Neuronal stem cell (in vitro differentiated cells): ENCODE data around the gene GRAMD4.

ENCODE experiments used
- DNase-seq: peaks from one replicate; pipeline ENCODE4 v3.0.0-alpha.2; 2013; ENCODE audit warnings: low spot score
- H2AFZ ChIP-seq: one replicate; pipeline ENCODE4 v1.6.1; 2013; ENCODE audit warnings: mild to moderate bottlenecking, low read length, inconsistent platforms
- H2AK5ac ChIP-seq: 2 replicates; pipeline ENCODE4 v1.6.1; 2013; ENCODE audit warnings: low read depth, mild to moderate bottlenecking, inconsistent platforms, low read length, moderate library complexity, mixed read lengths
- H2BK120ac ChIP-seq: 2 replicates; pipeline ENCODE4 v1.6.1; 2013; ENCODE audit warnings: low read depth, mild to moderate bottlenecking, inconsistent platforms, low read length, moderate library complexity, mixed read lengths
- H2BK12ac ChIP-seq: one replicate; pipeline ENCODE4 v1.6.1; 2013; ENCODE audit warnings: low read length, inconsistent platforms
- H2BK15ac ChIP-seq: 2 replicates; pipeline ENCODE4 v1.6.1; 2013; ENCODE audit warnings: mild to moderate bottlenecking, low read length, inconsistent platforms, mixed read lengths
- H2BK5ac ChIP-seq: one replicate; pipeline ENCODE4 v1.6.1; 2013; ENCODE audit warnings: inconsistent platforms, mild to moderate bottlenecking, low read length, moderate library complexity
- H3K14ac ChIP-seq: one replicate; pipeline ENCODE4 v1.6.1; 2013; ENCODE audit warnings: low read length, inconsistent platforms
- H3K18ac ChIP-seq: 2 replicates; pipeline ENCODE4 v1.6.1; 2013; ENCODE audit warnings: low read length, inconsistent platforms
- H3K23ac ChIP-seq: 2 replicates; pipeline ENCODE4 v1.6.1; 2013; ENCODE audit warnings: low read depth, mild to moderate bottlenecking, mixed read lengths, low read length, inconsistent platforms; ENCODE audit not compliant: poor library complexity
- H3K27ac ChIP-seq: replicated peaks from 3 replicates; pipeline ENCODE4 v1.5.1; 2013; ENCODE audit warnings: low read length, inconsistent platforms
- H3K27me3 ChIP-seq, 3 experiments: 2 replicates each; pipeline ENCODE4 v1.6.1; 2013; ENCODE audit warnings: low read length in 3 of 3, mild to moderate bottlenecking in 2 of 3, inconsistent platforms in 1 of 3, low read depth in 1 of 3, mixed read lengths in 1 of 3, moderate library complexity in 1 of 3; ENCODE audit not compliant: control insufficient read depth in 3 of 3, insufficient read depth in 3 of 3
- H3K36me3 ChIP-seq, 2 donors: replicated peaks in 1 of 2; 2 replicates each; pipeline ENCODE4 v1.6.1; 2013; ENCODE audit warnings: low read length in 2 of 2; ENCODE audit not compliant: control insufficient read depth in 2 of 2, insufficient read depth in 2 of 2
- H3K4ac ChIP-seq: 2 replicates; pipeline ENCODE4 v1.6.1; 2013; ENCODE audit warnings: inconsistent platforms, mild to moderate bottlenecking, low read length, moderate library complexity
- H3K4me1 ChIP-seq, 2 donors: 1 replicate in 1 of 2; 2 replicates in 1 of 2; pipeline ENCODE4 v1.6.1; 2013; ENCODE audit warnings: low read length in 2 of 2, low read depth in 1 of 2; ENCODE audit not compliant: control insufficient read depth in 2 of 2, insufficient read depth in 1 of 2
- H3K4me2 ChIP-seq: one replicate; pipeline ENCODE4 v1.6.1; 2013; ENCODE audit warnings: mild to moderate bottlenecking, low read length, inconsistent platforms; ENCODE audit not compliant: insufficient read depth, poor library complexity, severe bottlenecking
- H3K4me3 ChIP-seq, 2 donors: 2 replicates each; pipeline ENCODE4 v1.5.1; 2013; ENCODE audit warnings: low read length in 2 of 2, mild to moderate bottlenecking in 2 of 2, inconsistent platforms in 1 of 2, moderate library complexity in 1 of 2
- H3K79me1 ChIP-seq: one replicate; pipeline ENCODE4 v1.6.1; 2013; ENCODE audit warnings: low read depth, mild to moderate bottlenecking, inconsistent platforms, low read length, moderate library complexity
- H3K9ac ChIP-seq: one replicate; pipeline ENCODE4 v1.6.1; 2013; ENCODE audit warnings: mild to moderate bottlenecking, low read depth, low read length, inconsistent platforms; ENCODE audit not compliant: poor library complexity
- H3K9me3 ChIP-seq, 2 donors: replicated peaks in 1 of 2; 2 replicates each; pipeline versions ENCODE3 to v1.6.1; 2013; ENCODE audit warnings: low read length in 2 of 2, mild to moderate bottlenecking in 2 of 2, inconsistent platforms in 1 of 2, low read depth in 1 of 2, mixed read lengths in 1 of 2, moderate library complexity in 1 of 2; ENCODE audit not compliant: control insufficient read depth in 2 of 2, insufficient read depth in 1 of 2
- H4K8ac ChIP-seq: one replicate; pipeline ENCODE4 v1.6.1; 2013; ENCODE audit warnings: low read depth, mild to moderate bottlenecking, inconsistent platforms, low read length, moderate library complexity
- H4K91ac ChIP-seq: one replicate; pipeline ENCODE4 v1.6.1; 2013; ENCODE audit warnings: low read length, low read depth, mild to moderate bottlenecking, inconsistent platforms; ENCODE audit not compliant: poor library complexity
- WGBS, 2 donors: extraction: QIAGEN DNeasy Blood & Tissue Kit; methylation state at CpG; one replicate each; pipeline ENCODE4 v1.1.7; 2013; ENCODE audit warnings: missing lambda C conversion rate in 2 of 2, mixed read lengths in 1 of 2; ENCODE audit not compliant: insufficient read length in 2 of 2, insufficient replicate concordance in 1 of 2; ENCODE audit errors: extremely low coverage in 2 of 2; 5-methylcytosine and 5-hydroxymethylcytosine counted together

Gene GRAMD4

GRCh38 chr22:46617207-46617985 is 2.8 kb upstream of the GRAMD4 start:
- Histone ChIP-seq H3K4ac (no peak overlapping the region), H3K4me2 (no peak overlapping the region), H3K9me3 (no peaks in the 10 kb centered on the region), H3K79me1 (peaks cover 13% of the 10 kb centered on the region), H2BK120ac (no peak overlapping the region), H4K91ac (peak overlapping the region; percentile 65), H2AK5ac (peak overlapping the region; percentile 88), H3K23ac (no peak overlapping the region), H4K8ac (no peak overlapping the region), H3K27ac (no peak overlapping the region), H3K27me3 (no peaks in the 10 kb centered on the region), H3K18ac (peak overlapping the region; percentile 65), H3K36me3 (no peaks in the 10 kb centered on the region), H3K14ac (peak overlapping the region; percentile 82), H2BK12ac (no peak overlapping the region), H2BK5ac (no peak overlapping the region), H2AFZ (no peak overlapping the region), H2BK15ac (no peak overlapping the region), H3K4me1 (peaks cover 21 to 30% of the 10 kb centered on the region in 2 donors), H3K4me3 (peak overlapping the region in 1 of 2 donors; percentile 37), H3K9ac (no peak overlapping the region)
- no CpG with 5 or more reads among the region's 18 CpGs for WGBS, 2 donors
- DNase-seq: no peak

GRCh38 chr22:46617986-46618647 is 2.1 kb upstream of the GRAMD4 start:
- Histone ChIP-seq H4K8ac (no peak overlapping the region), H2BK12ac (peak overlapping the region; percentile 66), H3K4me1 (peaks cover 17 to 23% of the 10 kb centered on the region in 2 donors), H3K36me3 (no peaks in the 10 kb centered on the region), H2BK120ac (no peak overlapping the region), H3K27ac (no peak overlapping the region), H2BK15ac (peak overlapping the region; percentile 54), H2AK5ac (peak overlapping the region; percentile 88), H3K9ac (peak overlapping the region; percentile 67), H3K27me3 (no peaks in the 10 kb centered on the region), H2BK5ac (no peak overlapping the region), H3K14ac (peak overlapping the region; percentile 10), H4K91ac (peak overlapping the region; percentile 65), H2AFZ (no peak overlapping the region), H3K79me1 (peaks cover 10% of the 10 kb centered on the region), H3K4me3 (no peak overlapping the region), H3K18ac (peak overlapping the region; percentile 67), H3K9me3 (no peaks in the 10 kb centered on the region), H3K4ac (peak overlapping the region; percentile 37), H3K4me2 (no peak overlapping the region), H3K23ac (peak overlapping the region; percentile 13)
- no peak for DNase-seq
- whole genome bisulfite sequencing, 2 donors: no CpG with 5 or more reads among the region's 29 CpGs

DNA sequence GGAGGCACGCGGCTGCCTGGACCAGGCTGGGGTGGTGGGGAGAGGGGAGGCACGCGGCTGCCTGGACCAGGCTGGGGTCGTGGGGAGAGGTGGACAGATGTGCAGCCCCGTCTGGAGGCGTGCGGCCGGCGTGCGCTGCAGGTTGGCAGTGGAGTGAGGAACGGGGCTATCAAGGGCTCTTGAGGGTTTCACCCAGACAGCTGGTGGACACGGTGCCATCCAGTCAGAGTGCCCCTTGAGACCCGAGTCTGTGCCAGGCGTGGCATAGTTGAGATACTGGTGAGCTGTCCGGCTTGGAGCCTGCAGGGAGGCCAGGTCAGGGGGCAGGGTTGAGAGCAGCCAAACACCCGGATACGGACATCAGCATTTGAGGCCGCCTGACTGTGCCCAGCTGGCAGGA is 1.5 kb upstream of the GRAMD4 start:
- Histone ChIP-seq H3K27ac (no peak overlapping the region), H2BK15ac (peak overlapping the region; percentile 54), H2AK5ac (peak overlapping the region; percentile 1), H4K91ac (no peak overlapping the region), H3K4me3 (no peak overlapping the region), H2BK12ac (no peak overlapping the region), H3K9me3 (no peaks in the 10 kb centered on the region), H2BK120ac (no peak overlapping the region), H3K9ac (peak overlapping the region; percentile 67), H3K14ac (peak overlapping the region; percentile 10), H3K23ac (peak overlapping the region; percentile 34), H3K79me1 (peaks cover 5% of the 10 kb centered on the region), H3K4me1 (peaks cover 14 to 17% of the 10 kb centered on the region in 2 donors), H3K4me2 (no peak overlapping the region), H2BK5ac (no peak overlapping the region), H4K8ac (no peak overlapping the region), H3K36me3 (no peaks in the 10 kb centered on the region), H3K18ac (peak overlapping the region; percentile 67), H3K27me3 (no peaks in the 10 kb centered on the region), H2AFZ (no peak overlapping the region), H3K4ac (peak overlapping the region; percentile 37)
- no peak for DNase-seq
- no CpG with 5 or more reads among the region's 19 CpGs for WGBS, 2 donors

- Histone ChIP-seq H3K4ac (no peak overlapping the region), H3K79me1 (peaks cover 5% of the 10 kb centered on the region), H3K14ac (no peak overlapping the region), H3K4me1 (peaks cover 14 to 15% of the 10 kb centered on the region in 2 donors), H2AK5ac (peak overlapping the region; percentile 1), H3K9me3 (no peaks in the 10 kb centered on the region), H4K91ac (no peak overlapping the region), H3K36me3 (no peaks in the 10 kb centered on the region), H3K23ac (peak overlapping the region; percentile 26), H3K4me2 (no peak overlapping the region), H3K27me3 (no peaks in the 10 kb centered on the region), H3K27ac (no peak overlapping the region), H3K18ac (peak overlapping the region; percentile 79), H3K4me3 (no peak overlapping the region), H4K8ac (no peak overlapping the region), H2BK120ac (no peak overlapping the region), H2AFZ (no peak overlapping the region), H3K9ac (no peak overlapping the region), H2BK5ac (no peak overlapping the region), H2BK15ac (no peak overlapping the region), H2BK12ac (peak overlapping the region; percentile 91)
- no CpG with 5 or more reads among the region's 10 CpGs for WGBS, 2 donors
- no peak for DNase-seq
These were observed 851 bp upstream of the GRAMD4 start for GRCh38 chr22:46619240-46619829.
